HepG2 (cell line): ENCODE results near the gene FRMD3. TPM values are rescaled to one million over a fixed set of nuclear protein-coding genes. Genes with fewer than 3 reads are reported as not detected.

Experiments used
- AGO1 ChIP-seq: fragments of 200-400 bp; formaldehyde crosslinking; IDR thresholded peaks from 2 replicates; pipeline ENCODE4 v1.6.1; 2017; ENCODE audit warnings: mild to moderate bottlenecking, low read depth, low read length, moderate library complexity; ENCODE audit not compliant: poor library complexity, severe bottlenecking
- BHLHE40 ChIP-seq: IDR thresholded peaks from 2 replicates; pipeline ENCODE4 v1.6.1; 2011; ENCODE audit warnings: low read length, improper control_type of control experiment
- FOXK1 ChIP-seq: sonication (generic); formaldehyde crosslinking; IDR thresholded peaks from 2 replicates; pipeline ENCODE4 v1.4.0; 2020; ENCODE audit warnings: low read depth, missing genetic modification reagents, borderline replicate concordance
- GTF2F1 ChIP-seq: fragments of 150-350 bp; IDR thresholded peaks from 2 replicates; pipeline ENCODE4 v1.6.1; 2014; ENCODE audit warnings: low read length
- HES4 ChIP-seq: sonication (generic); formaldehyde crosslinking; IDR thresholded peaks from 2 replicates; pipeline ENCODE4 v1.9.0; 2021; ENCODE audit warnings: mild to moderate bottlenecking, missing genetic modification reagents, borderline replicate concordance
- HNRNPK ChIP-seq: fragments of 200-400 bp; formaldehyde crosslinking; IDR thresholded peaks from 2 replicates; pipeline ENCODE4 v1.6.1; 2018; ENCODE audit warnings: low read length, low read depth, moderate library complexity, mild to moderate bottlenecking; ENCODE audit not compliant: poor library complexity, severe bottlenecking
- IRF2 ChIP-seq: IDR thresholded peaks from 2 replicates; pipeline ENCODE4 v1.6.1; 2018; ENCODE audit warnings: missing genetic modification reagents, missing compliant biosample characterization
- MAFG ChIP-seq: sonication (generic); formaldehyde crosslinking; IDR thresholded peaks from 2 replicates; pipeline ENCODE4 v1.5.1; 2020; ENCODE audit warnings: mild to moderate bottlenecking, missing genetic modification reagents
- MED1 ChIP-seq: sonication (generic); formaldehyde crosslinking; IDR thresholded peaks from 2 replicates; pipeline ENCODE4 v1.4.0; 2020; ENCODE audit warnings: missing genetic modification reagents
- MYNN ChIP-seq: sonication (generic); formaldehyde crosslinking; IDR thresholded peaks from 2 replicates; pipeline ENCODE4 v1.4.0; 2020; ENCODE audit warnings: mild to moderate bottlenecking, low read depth, missing genetic modification reagents
- SNRNP70 ChIP-seq: fragments of 200-400 bp; formaldehyde crosslinking; IDR thresholded peaks from 2 replicates; pipeline ENCODE4 v1.6.1; 2017; ENCODE audit warnings: mild to moderate bottlenecking, low read depth, low read length, moderate library complexity
- TGIF2 ChIP-seq: IDR thresholded peaks from 2 replicates; pipeline ENCODE4 v1.6.1; 2016; ENCODE audit warnings: control low read depth, missing compliant biosample characterization
- TOE1 ChIP-seq: sonication (generic); formaldehyde crosslinking; IDR thresholded peaks from 2 replicates; pipeline ENCODE4 v1.4.0; 2020; ENCODE audit warnings: mild to moderate bottlenecking, missing genetic modification reagents
- ZFP90 ChIP-seq: sonication (generic); formaldehyde crosslinking; IDR thresholded peaks from 2 replicates; pipeline ENCODE4 v1.8.0; 2022; ENCODE audit warnings: missing genetic modification reagents, mild to moderate bottlenecking, inconsistent platforms, borderline replicate concordance
- ZNF253 ChIP-seq: sonication (generic); formaldehyde crosslinking; IDR thresholded peaks from 2 replicates; pipeline ENCODE4 v1.8.0; 2022; ENCODE audit warnings: mild to moderate bottlenecking, missing genetic modification reagents, borderline replicate concordance
- ZNF326 ChIP-seq: sonication (generic); formaldehyde crosslinking; IDR thresholded peaks from 2 replicates; pipeline ENCODE4 v1.4.0; 2020; ENCODE audit warnings: missing genetic modification reagents, borderline replicate concordance
- ZNF550 ChIP-seq: sonication (generic); formaldehyde crosslinking; IDR thresholded peaks from 2 replicates; pipeline ENCODE4 v1.4.0; 2020; ENCODE audit warnings: mild to moderate bottlenecking, missing genetic modification reagents, borderline replicate concordance
- polyA plus RNA-seq, 8 experiments: library from polyadenylated mRNA; depleted of rRNA in 3 of 8; stranded (reverse) in 7 of 8; unstranded in 1 of 8; fragments of >200 nt; fragmentation: Illumina TruSeq in 4 of 8; extraction: Trizol in 4 of 8; gene quantifications; 2 replicates each; pipeline versions ENCODE4 v1.2.1 to v1.2.3, GENCODE V29; 2011 to 2016; ENCODE audit warnings: low read depth in 4 of 8, missing spikeins in 1 of 8, mixed read lengths in 1 of 8; ENCODE audit not compliant: insufficient read depth in 1 of 8
- total RNA-seq, 5 experiments: library from RNA; depleted of rRNA; stranded (reverse); fragments of >200 nt; fragmentation: Illumina TruSeq; extraction: Trizol; gene quantifications; 2 replicates each; pipeline ENCODE4 v1.2.3, GENCODE V29; 2016; ENCODE audit warnings: low read depth in 1 of 5
- TF ChIP-seq, protein P1 (sequence below): sonication (generic); formaldehyde crosslinking; IDR thresholded peaks from 2 replicates; pipeline ENCODE4 v1.5.0; 2020; ENCODE audit warnings: missing genetic modification reagents, mild to moderate bottlenecking, borderline replicate concordance
- TF ChIP-seq, protein P2 (sequence below): sonication (generic); formaldehyde crosslinking; IDR thresholded peaks from 2 replicates; pipeline ENCODE4 v1.4.0; 2020; ENCODE audit warnings: mild to moderate bottlenecking, missing genetic modification reagents
- TF ChIP-seq, protein P3 (sequence below): sonication (generic); formaldehyde crosslinking; IDR thresholded peaks from 2 replicates; pipeline ENCODE4 v1.5.0; 2020; ENCODE audit warnings: mild to moderate bottlenecking, missing genetic modification reagents
- TF ChIP-seq, protein P4 (sequence below): sonication (generic); formaldehyde crosslinking; IDR thresholded peaks from 2 replicates; pipeline ENCODE4 v1.5.0; 2020; ENCODE audit warnings: mild to moderate bottlenecking, missing genetic modification reagents, moderate library complexity
- TF ChIP-seq, protein P5 (sequence below): sonication (generic); formaldehyde crosslinking; IDR thresholded peaks from 2 replicates; pipeline ENCODE4 v1.5.1; 2020; ENCODE audit warnings: missing genetic modification reagents, mild to moderate bottlenecking, borderline replicate concordance

Gene FRMD3
- total and polyA plus RNA-seq, 2 of the 13 experiments (the other 11 are each of a cell fraction or from before 2014, with no cell fraction given), result 3.2 to 7.7 TPM

DNA sequence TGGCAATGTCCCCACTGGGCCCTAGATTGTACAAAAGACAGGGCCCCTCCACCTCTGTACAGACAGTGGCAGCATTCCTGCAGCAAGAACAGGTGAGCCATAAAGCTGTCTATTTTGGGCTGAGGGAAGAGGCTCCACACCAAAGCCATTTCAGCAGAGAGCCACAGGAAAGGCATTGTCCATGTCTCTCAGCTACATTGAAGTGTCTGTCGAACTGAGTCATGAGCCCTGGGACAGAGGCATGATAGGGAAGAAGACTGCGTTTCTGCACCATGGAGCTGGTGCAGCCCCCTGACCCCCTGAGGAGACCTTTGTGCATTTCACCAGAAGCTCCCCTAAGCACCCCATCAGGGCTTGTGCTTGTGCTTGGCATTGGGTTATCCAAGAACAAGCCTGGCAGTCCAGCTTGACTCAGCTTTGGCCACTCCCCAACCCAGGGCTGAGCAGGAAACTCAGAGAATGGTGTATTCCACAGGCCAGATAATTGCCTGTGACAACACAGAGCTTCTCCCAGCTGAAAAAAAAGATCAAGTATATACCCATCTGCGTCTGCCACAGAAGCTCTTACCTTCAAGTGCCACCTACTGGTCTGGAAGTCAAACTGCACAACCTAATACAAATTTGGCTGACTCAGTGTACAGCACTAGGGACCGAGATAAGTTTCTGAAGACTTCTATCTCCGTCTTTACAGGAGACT lies 5.9 kb upstream of the FRMD3 start (continued):
- TF ChIP-seq ZNF253 (CRISPR knock-in tag) (no peak), HNRNPK (no peak), TOE1 (CRISPR knock-in tag) (no peak), GTF2F1 (no peak), BHLHE40 (no peak), ZNF550 (CRISPR knock-in tag) (no peak), MYNN (no peak), ZNF326 (CRISPR knock-in tag) (no peak), MED1 (CRISPR knock-in tag) (0 out of 2 replicates have a peak, but pooled peaks have one; percentile 18), TGIF2 (no peak), IRF2 (no peak), SNRNP70 (no peak), MAFG (no peak), FOXK1 (CRISPR knock-in tag) (no peak), ZFP90 (CRISPR knock-in tag) (no peak), AGO1 (no peak), HES4 (CRISPR knock-in tag) (no peak)
- TF ChIP-seq, protein P1, sequence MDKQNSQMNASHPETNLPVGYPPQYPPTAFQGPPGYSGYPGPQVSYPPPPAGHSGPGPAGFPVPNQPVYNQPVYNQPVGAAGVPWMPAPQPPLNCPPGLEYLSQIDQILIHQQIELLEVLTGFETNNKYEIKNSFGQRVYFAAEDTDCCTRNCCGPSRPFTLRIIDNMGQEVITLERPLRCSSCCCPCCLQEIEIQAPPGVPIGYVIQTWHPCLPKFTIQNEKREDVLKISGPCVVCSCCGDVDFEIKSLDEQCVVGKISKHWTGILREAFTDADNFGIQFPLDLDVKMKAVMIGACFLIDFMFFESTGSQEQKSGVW (CRISPR knock-in tag), result no peak
- TF ChIP-seq, protein P2, sequence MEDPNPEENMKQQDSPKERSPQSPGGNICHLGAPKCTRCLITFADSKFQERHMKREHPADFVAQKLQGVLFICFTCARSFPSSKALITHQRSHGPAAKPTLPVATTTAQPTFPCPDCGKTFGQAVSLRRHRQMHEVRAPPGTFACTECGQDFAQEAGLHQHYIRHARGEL, result no peak
- TF ChIP-seq, protein P3, sequence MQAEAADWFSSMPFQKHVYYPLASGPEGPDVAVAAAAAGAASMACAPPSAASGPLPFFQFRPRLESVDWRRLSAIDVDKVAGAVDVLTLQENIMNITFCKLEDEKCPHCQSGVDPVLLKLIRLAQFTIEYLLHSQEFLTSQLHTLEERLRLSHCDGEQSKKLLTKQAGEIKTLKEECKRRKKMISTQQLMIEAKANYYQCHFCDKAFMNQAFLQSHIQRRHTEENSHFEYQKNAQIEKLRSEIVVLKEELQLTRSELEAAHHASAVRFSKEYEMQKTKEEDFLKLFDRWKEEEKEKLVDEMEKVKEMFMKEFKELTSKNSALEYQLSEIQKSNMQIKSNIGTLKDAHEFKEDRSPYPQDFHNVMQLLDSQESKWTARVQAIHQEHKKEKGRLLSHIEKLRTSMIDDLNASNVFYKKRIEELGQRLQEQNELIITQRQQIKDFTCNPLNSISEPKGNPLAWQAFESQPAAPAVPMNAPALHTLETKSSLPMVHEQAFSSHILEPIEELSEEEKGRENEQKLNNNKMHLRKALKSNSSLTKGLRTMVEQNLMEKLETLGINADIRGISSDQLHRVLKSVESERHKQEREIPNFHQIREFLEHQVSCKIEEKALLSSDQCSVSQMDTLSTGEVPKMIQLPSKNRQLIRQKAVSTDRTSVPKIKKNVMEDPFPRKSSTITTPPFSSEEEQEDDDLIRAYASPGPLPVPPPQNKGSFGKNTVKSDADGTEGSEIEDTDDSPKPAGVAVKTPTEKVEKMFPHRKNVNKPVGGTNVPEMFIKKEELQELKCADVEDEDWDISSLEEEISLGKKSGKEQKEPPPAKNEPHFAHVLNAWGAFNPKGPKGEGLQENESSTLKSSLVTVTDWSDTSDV (CRISPR knock-in tag), result no peak
- TF ChIP-seq, protein P4, sequence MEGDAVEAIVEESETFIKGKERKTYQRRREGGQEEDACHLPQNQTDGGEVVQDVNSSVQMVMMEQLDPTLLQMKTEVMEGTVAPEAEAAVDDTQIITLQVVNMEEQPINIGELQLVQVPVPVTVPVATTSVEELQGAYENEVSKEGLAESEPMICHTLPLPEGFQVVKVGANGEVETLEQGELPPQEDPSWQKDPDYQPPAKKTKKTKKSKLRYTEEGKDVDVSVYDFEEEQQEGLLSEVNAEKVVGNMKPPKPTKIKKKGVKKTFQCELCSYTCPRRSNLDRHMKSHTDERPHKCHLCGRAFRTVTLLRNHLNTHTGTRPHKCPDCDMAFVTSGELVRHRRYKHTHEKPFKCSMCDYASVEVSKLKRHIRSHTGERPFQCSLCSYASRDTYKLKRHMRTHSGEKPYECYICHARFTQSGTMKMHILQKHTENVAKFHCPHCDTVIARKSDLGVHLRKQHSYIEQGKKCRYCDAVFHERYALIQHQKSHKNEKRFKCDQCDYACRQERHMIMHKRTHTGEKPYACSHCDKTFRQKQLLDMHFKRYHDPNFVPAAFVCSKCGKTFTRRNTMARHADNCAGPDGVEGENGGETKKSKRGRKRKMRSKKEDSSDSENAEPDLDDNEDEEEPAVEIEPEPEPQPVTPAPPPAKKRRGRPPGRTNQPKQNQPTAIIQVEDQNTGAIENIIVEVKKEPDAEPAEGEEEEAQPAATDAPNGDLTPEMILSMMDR (CRISPR knock-in tag), result peak; percentile 92
- TF ChIP-seq, protein P5, sequence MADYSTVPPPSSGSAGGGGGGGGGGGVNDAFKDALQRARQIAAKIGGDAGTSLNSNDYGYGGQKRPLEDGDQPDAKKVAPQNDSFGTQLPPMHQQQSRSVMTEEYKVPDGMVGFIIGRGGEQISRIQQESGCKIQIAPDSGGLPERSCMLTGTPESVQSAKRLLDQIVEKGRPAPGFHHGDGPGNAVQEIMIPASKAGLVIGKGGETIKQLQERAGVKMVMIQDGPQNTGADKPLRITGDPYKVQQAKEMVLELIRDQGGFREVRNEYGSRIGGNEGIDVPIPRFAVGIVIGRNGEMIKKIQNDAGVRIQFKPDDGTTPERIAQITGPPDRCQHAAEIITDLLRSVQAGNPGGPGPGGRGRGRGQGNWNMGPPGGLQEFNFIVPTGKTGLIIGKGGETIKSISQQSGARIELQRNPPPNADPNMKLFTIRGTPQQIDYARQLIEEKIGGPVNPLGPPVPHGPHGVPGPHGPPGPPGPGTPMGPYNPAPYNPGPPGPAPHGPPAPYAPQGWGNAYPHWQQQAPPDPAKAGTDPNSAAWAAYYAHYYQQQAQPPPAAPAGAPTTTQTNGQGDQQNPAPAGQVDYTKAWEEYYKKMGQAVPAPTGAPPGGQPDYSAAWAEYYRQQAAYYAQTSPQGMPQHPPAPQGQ (CRISPR knock-in tag), result no peak
